Panc1 (cell line): ENCODE data around the gene FAM107B. TPM values are rescaled to one million over a fixed set of nuclear protein-coding genes. Genes with fewer than 3 reads are reported as not detected.

Experiments used
- ATAC-seq: fragments of 200-7000 bp; cut with Tn5 transposase; 2 replicates; pipeline ENCODE4 v1.9.1; 2020; ENCODE audit warnings: mild to moderate bottlenecking, moderate library complexity
- BruUV-seq: library from RNA; stranded (reverse); fragments of 400-500 nt; replicated peaks from 2 replicates; lab custom pipeline; 2021; lab: Mats Ljungman, UMichigan
- CTCF ChIA-PET: fragments of 300-600 bp; sonication (Branson Sonifier 250); formaldehyde crosslinking; loops from one replicate; lab custom pipeline; 2022; ENCODE audit warnings: antibody characterized with exemption; lab: Charles Lee
- POLR2A ChIA-PET: fragments of 300-600 bp; sonication (Branson Sonifier 250); formaldehyde crosslinking; loops from one replicate; lab custom pipeline; 2022; ENCODE audit warnings: antibody characterized with exemption; lab: Charles Lee
- DNase-seq: peaks from one replicate; pipeline ENCODE4 v3.0.0-alpha.2; 2010; ENCODE audit warnings: low read depth, low spot score
- H3K27ac ChIP-seq: 2 replicates; pipeline ENCODE4 v1.5.1; 2011; ENCODE audit warnings: mild to moderate bottlenecking, low read length, inconsistent platforms
- H3K27me3 ChIP-seq: fragments of 200-500 bp; sonication (Bioruptor generic); 2 replicates; pipeline ENCODE4 v1.6.0; 2014; ENCODE audit warnings: low read length, inconsistent platforms; ENCODE audit not compliant: control insufficient read depth, insufficient read depth
- H3K36me3 ChIP-seq: fragments of 200-500 bp; sonication (Bioruptor generic); 2 replicates; pipeline ENCODE4 v1.5.1; 2014; ENCODE audit warnings: inconsistent platforms, mild to moderate bottlenecking, low read length, moderate library complexity; ENCODE audit not compliant: control insufficient read depth, insufficient read depth
- H3K4me1 ChIP-seq: 2 replicates; pipeline ENCODE4 v1.5.1; 2011; ENCODE audit warnings: inconsistent platforms, mild to moderate bottlenecking, low read length, moderate library complexity; ENCODE audit not compliant: control insufficient read depth, insufficient read depth
- H3K4me3 ChIP-seq, 2 experiments: 2 replicates each; pipeline ENCODE4 v1.5.1; 2011 to 2012; ENCODE audit warnings: low read depth in 2 of 2, low read length in 2 of 2, mild to moderate bottlenecking in 2 of 2, inconsistent platforms in 1 of 2, moderate library complexity in 1 of 2
- H3K9me3 ChIP-seq: fragments of 200-500 bp; sonication (Bioruptor generic); 2 replicates; pipeline ENCODE4 v1.5.1; 2014; ENCODE audit warnings: low read depth, mild to moderate bottlenecking, inconsistent platforms, low read length, moderate library complexity; ENCODE audit not compliant: control insufficient read depth, insufficient read depth
- CTCF ChIP-seq: fragments of 450-650 bp; IDR thresholded peaks from 2 replicates; pipeline ENCODE4 v1.5.1; 2017; ENCODE audit warnings: mild to moderate bottlenecking
- POLR2AphosphoS5 ChIP-seq: IDR thresholded peaks from 2 replicates; pipeline ENCODE4 v1.6.1; 2012; ENCODE audit warnings: mild to moderate bottlenecking, low read depth, low read length, moderate library complexity
- REST ChIP-seq, 2 experiments: IDR thresholded peaks; 2 replicates each; pipeline ENCODE4 v1.6.1; 2011 to 2012; ENCODE audit warnings: low read depth in 2 of 2, control low read depth in 1 of 2, low read length in 1 of 2, mild to moderate bottlenecking in 1 of 2, moderate library complexity in 1 of 2; ENCODE audit not compliant: insufficient read depth in 1 of 2
- SIN3A ChIP-seq: IDR thresholded peaks from 2 replicates; pipeline ENCODE4 v1.6.1; 2012; ENCODE audit warnings: low read depth, mild to moderate bottlenecking, low read length, moderate library complexity, borderline replicate concordance; ENCODE audit not compliant: insufficient read depth
- TCF7L2 ChIP-seq: IDR thresholded peaks from 2 replicates; pipeline ENCODE4 v1.6.1; 2011; ENCODE audit warnings: mild to moderate bottlenecking, low read depth, low read length, inconsistent platforms
- in situ Hi-C: cut with HindIII; loops from 2 replicates; pipeline ENCODE4 v1.10.0; 2016; ENCODE audit warnings: low sequenced_read_pairs, low pct_unique_long_range_greater_than_20kb
- intact Hi-C: fragments of 100-400 bp; cut with micrococcal nuclease; formaldehyde crosslinking; loops from one replicate; pipeline ENCODE4 v1.10.0; 2022; ENCODE audit not compliant: unreplicated experiment
- total RNA-seq: library from RNA; stranded (reverse); gene quantifications from one replicate; pipeline ENCODE4 v1.2.1, GENCODE V29; 2021; ENCODE audit not compliant: unreplicated experiment

The FAM107B gene
- total RNA-seq, 1 experiment from 2014 or later = 13.4 TPM

GRCh38 chr10:14703631-14704001 lies 71.1 kb downstream of the FAM107B start:
- intact Hi-C loops (no loop called here), in situ Hi-C loops (no loop called here)
- no peaks in the 10 kb centered on the region for H3K9me3 ChIP-seq
- ChIA-PET CTCF (no interaction called here), POLR2A (no interaction called here)
- H3K4me1 ChIP-seq = no peaks in the 10 kb centered on the region
- H3K36me3 ChIP-seq = no peaks in the 10 kb centered on the region
- H3K27me3 ChIP-seq = no peaks in the 10 kb centered on the region
- BruUV-seq = no TSS peak
- DNase-seq (no peak), ATAC-seq (no peak)
- no peak overlapping the region for H3K27ac ChIP-seq
- no peak overlapping the region for H3K4me3 ChIP-seq
- TF ChIP-seq SIN3A = no peak
- no peak for TF ChIP-seq TCF7L2
- TF ChIP-seq POLR2AphosphoS5 = no peak
- no peak for TF ChIP-seq REST (IDR thresholded peaks at IDR 0.05; ENCODE audit: insufficient read depth in 1 of 2, low read depth in 2 of 2, low read length in 1 of 2)
- no peak for TF ChIP-seq CTCF

- H3K9me3 ChIP-seq = no peaks in the 10 kb centered on the region
- intact Hi-C loops (no loop called here), in situ Hi-C loops (no loop called here)
- DNase-seq = no peak
- BruUV-seq = no TSS peak
- ChIA-PET POLR2A (no interaction called here), CTCF (interaction anchor here (0.7 kb wide), 1 partner anchor 35 kb away, joined by 3 read pairs; no protein-coding TSS in a partner anchor)
- no peaks in the 10 kb centered on the region for H3K36me3 ChIP-seq
- H3K4me3 ChIP-seq = no peak overlapping the region
- TF ChIP-seq TCF7L2 = no peak
- TF ChIP-seq REST (IDR thresholded peaks at IDR 0.05; ENCODE audit: insufficient read depth in 1 of 2, low read depth in 2 of 2, low read length in 1 of 2) = no peak
- no peak for TF ChIP-seq CTCF
- TF ChIP-seq POLR2AphosphoS5 = no peak
- no peak for TF ChIP-seq SIN3A
- ATAC-seq = no peak
- no peak overlapping the region for H3K27ac ChIP-seq
- H3K4me1 ChIP-seq = no peaks in the 10 kb centered on the region
- no peaks in the 10 kb centered on the region for H3K27me3 ChIP-seq
These were observed 73.2 kb downstream of the FAM107B start for GRCh38 chr10:14701466-14701865.
